Measurements from ENCODE around the gene EPB41L2.
"Not testable (repeated sequence)": the region's sequence is repeated elsewhere in the genome, so short reads cannot be mapped to it uniquely, and the experiment has no call there.

EPB41L2 gene

DNA sequence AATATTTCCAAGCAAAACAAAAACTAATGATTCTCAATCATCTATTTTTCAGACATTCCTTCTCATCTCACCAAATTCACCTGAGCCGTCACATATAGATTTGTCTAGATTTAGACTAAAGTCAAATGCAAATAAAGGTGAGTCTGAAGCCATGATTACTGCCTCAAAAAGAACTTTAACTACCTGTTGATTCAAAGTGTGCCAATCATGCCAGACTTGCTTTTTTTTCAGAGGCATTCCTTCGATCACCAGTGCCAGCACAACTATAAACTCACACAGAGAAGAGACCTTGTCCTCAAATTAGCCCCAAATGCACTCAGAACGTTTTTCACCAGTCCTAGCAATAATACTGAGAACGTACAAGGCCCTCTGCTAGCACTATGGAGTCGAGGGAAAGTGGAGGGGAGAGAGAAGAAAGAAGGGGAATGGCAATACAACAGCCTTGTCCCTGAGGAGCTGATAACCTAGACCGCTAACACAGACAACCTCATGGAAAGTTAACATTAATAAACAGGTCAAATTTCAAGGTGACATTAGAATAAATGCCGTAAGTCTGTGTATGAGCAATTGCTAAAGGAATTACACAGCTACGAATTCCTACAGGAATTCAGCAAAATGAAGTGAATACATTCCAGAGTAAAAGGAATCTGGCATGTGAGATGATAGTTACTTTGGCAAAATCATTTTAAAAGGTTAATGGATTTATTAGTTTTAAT, 60.9 kb downstream of the EPB41L2 start:
- no peak for DNase-seq

DNA sequence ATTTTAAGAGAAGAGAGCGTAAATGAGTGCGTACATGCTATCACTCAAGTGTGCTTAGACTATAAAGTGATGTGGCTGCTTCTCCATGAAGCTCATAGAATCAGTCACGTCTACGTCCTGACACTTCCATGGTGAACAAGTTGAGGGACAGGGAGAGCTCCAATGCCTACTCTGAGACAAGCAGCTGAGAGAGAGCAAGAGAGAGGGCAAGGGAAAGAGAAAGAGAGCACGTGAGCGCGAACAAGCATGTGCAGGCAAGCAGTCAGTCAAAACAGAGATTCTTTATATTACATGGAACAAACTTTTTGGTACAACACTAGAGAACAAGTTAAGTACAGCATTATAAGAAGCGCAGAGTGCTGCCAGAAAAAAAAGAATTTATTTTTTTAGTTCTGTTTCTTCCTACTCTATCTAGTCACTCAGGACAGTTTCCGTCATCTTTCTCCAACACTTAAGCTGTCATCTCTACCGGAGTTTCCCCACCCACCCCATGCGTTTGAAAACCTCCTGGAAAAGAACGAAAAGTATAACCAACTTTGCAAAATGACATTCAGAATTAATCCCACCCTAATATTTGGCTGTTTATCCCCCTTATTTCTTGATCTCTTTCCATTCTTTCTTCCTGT, 61.8 kb downstream of the EPB41L2 start:
- DNase-seq: no peak

DNA sequence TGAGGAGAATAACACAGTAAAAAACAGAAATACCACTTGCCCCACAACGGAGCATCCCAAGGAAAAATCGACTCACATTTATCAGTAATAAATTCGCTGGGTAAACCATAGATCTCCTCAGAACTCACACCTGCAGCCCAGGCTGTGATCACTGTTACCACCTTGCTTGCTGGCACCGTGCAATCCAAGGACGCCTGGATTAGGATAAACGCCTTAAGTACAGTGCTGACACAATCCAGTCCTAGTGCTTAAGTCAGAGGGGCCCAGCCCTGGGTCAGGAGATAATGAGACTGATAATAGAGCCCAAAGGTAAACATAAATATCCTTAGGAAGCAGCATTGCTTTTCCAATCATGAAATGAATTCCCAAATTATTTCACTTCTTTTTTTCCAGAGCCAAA, 62.5 kb downstream of the EPB41L2 start:
- no peak for DNase-seq

DNA sequence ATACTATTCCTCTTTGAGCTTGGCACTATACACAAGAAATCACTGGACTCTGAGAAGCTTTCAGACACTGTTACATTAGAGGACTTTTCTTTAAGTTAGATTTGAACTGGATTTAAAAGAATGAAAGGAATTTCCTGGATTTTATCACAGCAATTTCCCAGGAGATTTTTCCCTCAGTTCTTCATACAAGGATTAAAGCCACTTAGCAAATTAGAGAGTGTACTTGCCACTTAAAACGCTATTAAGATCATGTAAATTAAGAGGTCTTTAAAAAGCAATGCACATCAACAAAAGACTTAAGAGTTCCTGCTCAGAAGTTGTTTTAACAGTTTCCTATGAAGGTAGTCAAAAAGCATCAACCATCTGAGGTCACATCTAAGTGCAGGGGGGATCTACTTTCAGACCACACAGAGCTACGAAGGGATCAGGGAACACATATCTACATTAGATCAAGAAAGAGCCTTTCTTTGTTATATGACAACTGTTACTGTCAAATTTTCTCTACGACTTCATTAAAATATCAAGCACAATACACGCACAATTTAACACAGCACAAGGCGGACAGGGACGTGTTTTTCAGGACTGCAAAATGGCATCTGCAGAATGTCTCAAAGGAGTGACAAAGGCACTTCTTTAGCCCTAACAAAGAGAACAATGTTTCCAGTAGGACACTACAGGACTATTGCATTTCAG, 65.8 kb downstream of the EPB41L2 start:
- DNase-seq: no peak

DNA sequence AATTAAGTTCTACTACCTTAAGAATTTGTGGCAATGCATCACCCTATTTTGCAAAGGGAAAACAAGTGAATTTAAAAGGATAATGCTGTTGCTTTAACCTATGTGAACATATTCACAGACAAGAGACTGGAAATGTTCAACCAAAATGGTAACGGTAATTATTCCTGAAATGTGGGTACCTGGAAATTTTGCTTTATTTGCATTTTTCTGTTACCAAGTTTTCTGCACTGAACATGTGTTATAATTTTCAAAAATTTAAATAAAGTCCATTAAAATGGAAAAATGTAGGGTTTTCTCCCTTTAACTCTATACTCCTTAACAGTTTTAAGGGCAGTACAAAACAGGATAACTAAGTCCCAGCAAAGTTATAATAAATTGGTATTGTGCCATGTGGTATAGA, 66.4 kb downstream of the EPB41L2 start:
- no peak for DNase-seq

DNA sequence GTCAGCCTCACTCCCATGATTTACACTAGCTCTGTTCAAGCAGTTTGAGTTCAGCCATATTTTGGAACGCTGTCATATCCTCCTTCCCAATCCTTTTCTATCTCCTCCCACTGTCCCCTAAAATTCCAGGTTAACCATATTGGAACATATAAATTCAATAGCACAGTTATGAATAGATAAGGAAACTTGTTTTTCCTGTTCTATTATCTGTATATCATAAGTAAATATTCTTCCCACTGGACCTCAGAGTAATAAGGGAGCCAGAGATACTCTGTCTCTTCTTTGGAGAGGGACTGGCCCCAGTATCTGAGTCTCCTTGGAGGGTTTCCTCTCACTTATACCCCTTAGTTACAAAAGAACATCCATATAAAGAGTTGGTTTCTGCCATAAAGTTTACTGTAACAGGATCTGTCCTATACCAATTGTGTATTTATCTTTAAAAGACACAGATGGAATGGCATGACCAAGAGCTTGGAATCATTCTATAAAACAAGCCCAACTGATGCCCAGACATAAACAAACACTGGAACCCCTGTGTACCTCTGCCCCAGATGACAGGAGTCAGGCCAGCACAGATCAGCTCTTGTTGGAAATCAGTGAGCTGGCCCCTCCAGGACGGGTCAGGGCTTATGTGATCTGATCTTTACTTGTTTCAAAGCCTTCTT, 67.1 kb downstream of the EPB41L2 start:
- no peak for DNase-seq

DNA sequence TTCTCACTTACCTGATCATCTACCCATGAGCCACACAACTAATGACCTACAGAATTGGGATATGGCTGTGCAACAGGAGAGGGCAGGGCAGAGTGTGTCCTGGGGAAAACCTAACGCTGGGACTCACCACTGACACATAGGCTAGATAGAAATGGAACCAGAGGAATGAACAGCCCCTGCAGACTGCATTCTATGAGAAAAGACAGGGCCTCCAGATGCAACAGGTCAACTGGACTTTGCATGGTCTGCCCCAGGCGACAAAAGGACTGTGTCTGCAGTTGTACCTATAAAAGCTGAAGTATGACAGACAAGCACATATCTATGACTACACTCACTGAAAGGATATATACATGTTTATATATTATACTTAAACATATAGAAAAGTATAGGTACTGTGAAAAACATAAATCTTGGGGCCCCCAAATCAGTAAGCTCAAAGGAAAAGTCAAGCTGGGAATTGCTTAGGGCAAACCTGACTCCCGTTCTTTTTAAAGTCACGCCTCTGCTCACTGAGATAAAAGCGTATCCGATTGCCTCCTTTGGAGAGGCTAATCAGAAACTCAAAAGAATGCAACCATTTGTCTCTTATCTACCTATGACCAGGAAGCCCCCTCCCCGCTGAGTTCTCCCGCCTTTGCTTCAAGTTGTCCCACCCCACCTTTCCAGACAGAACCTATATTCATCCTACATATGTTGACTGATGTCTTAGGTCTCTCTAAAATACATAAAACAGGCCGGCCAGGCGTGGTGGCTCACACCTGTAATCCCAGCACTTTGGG, 68.5 kb downstream of the EPB41L2 start:
- no peak for DNase-seq

DNA sequence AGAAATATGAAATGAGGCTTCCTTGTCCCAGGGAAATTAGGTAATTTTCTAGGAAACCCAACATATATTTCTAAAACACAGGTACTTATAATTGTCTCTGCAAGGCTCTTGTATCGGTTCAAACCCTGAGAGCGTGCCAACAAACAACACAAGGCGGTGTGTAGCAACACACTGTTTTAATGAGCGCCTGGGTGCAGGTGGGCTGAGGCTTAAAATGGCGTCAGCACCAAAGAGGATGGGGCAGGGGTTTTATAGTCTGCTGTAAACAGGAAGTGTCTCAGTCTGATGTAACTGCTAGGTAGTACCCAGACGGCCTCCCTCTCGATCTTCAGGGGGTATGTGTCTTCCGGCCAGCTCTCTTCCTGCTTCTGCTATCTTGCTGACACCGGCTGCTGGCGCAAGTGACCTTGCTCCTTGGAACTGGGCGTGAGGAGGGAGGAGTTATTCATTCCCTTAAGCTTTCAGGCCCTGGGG, 69.7 kb downstream of the EPB41L2 start:
- no peak for DNase-seq

DNA sequence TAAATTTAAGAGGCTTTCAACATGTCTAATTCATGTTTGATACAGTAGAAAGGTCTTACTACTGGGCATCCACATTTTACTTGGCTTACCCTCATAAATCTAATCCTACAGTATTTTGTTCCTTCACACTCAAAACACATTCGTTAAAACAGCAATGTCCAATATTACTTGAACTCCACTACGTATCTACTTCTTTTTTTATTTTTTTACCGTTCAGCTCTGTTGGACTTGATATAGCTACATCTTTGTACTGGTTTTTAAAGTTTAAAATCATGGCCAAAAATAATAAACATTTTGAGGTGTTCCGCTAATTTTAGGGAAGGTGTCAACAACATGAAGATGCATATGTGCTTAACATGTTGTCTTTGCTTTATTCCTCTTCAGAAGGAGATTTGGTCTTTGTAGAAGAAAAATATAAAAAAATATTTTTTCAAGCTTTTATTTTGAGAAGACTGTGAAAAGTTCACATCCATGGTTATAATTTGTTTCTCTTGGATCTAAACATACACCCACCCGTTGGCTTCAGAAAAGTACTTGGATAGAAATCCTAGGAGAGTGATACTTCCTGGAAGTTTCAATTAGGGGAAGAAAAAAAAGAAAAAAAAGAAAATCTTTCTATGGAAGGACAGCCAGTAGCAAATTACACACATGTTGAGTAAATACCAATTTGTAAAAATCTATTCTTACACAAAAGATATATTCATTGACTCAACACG, 71.5 kb downstream of the EPB41L2 start:
- DNase-seq: no peak

DNA sequence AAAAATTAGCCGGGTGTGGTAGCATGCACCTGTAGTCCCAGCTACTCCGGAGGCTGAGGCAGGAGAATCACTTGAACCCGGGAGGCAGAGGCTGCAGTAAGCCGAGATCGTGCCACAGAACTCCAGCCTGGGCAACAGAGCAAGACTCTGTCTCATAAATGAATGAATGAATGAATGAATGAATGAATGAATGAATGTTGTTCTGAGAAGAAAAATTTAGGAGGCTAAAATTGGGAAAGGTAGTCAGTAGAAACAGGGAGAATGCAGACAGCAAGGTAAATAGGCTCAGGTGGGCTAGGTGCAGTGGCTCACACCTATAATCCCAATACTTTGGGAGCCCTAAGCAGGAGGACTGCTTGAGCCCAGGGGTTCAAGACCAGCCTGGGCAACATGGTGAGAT, 75.5 kb downstream of the EPB41L2 start:
- not testable (repeated sequence) for DNase-seq

DNA sequence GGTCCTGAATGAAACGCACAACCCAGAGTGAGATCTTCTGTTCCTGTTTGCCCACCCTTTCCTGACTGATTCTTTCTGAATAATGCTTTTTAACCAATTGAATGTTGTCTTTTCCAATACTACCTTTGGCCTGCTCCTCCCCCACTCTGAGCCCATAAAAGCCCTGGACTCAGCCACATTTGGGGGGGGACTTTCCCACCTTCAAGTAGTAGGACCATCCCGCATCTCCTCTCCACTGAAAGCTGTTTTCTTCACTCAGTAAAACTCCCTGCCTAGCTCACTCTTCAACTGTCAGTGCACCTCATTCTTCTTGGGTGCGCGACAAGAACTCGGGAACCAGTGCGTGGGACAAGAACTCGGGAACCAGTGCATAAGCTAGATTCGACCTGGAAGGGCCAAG, 77.9 kb downstream of the EPB41L2 start:
- no peak for DNase-seq

DNA sequence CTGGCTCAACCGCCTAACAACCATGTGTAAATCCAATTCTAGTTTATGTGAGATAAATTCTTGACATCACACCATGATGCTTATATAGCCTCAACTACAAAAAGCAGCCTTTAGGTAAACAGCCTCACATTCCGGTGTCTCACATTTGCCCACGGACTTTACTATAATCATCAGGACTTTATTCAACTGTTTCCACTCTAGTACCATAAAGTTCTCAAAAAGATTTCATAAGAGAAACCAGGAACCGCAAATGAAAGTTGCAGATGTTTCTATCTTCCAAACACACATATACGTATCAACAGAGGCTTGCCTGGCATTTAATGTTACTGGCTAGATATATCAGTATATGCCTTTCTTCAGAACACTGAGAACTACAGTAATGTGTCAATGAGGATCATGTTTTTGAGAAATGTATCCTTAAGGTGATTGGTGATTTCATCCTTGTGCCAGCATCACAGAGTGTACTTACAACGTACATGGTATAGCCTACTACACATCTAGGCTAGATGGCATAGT, 80.0 kb downstream of the EPB41L2 start:
- no peak for DNase-seq

DNA sequence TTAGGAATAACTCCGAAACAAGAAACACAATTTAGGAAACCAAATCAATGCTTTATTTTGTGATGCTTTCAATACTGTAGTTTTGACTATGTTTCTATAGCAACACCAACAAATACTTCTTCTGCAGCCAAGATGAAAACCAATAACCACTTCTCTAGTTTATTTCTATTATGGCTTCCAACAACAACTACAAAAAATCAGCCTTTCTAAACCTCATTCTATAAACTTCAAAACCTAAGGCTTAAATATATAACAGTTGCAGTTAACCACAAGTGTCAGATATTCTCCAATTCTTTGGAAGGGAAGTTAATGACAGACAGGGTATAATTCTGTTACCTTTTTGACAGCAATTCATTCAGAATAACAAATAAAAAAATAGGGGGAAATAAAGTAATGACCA, 80.9 kb downstream of the EPB41L2 start:
- DNase-seq: no peak

DNA sequence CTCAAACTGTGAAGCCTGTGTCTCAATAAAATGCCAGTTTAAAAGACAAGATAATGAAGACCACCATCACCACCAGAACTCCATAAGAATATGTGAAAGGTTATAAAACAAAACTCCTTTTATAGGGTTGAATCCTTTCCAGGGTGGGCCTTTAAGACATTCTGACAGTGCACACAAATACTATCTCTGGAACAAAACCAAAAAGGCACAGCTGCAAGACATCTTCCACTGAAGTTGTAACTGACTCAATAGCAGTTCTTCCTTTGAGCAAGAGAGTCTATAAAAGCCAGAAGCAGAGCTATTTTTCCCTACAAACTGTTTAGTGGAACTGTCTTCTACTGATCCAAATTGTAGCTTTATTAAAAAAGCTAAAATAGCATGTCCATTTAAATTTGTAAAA, 81.6 kb downstream of the EPB41L2 start:
- no peak for DNase-seq

DNA sequence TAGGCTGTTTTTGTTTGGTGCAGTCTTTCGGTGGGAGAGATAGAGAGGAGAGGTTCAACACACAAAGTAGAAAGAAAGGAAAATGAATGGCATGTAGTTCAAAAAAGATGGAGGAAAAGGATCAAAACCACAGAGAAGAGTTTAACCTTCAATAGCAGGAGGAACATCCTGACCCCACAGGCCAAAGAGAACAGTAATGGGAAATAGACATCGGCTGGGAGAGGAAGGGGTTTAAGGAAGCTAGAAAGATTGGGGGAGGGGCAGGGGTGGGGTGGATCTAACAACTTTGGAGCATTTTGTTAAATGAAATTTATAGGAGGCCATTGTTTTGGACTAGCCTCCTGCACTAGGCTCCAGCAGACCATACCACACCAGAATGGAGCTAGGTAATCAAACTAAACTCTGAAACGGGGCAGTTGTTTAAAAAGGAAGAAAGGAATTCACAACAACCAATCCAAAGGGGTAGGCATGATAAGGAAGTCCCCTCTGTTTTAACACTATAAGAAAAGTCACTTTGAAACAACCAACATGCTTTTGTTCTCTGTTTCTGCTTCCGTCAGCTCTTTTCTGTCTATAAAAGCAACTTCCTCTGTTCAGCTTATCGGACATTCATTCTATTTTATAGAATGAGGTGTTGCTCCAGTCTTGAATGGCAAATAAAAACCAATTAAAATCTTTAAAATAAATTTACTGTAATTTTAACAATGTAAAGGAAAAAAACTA, 82.6 kb downstream of the EPB41L2 start:
- no peak for DNase-seq

DNA sequence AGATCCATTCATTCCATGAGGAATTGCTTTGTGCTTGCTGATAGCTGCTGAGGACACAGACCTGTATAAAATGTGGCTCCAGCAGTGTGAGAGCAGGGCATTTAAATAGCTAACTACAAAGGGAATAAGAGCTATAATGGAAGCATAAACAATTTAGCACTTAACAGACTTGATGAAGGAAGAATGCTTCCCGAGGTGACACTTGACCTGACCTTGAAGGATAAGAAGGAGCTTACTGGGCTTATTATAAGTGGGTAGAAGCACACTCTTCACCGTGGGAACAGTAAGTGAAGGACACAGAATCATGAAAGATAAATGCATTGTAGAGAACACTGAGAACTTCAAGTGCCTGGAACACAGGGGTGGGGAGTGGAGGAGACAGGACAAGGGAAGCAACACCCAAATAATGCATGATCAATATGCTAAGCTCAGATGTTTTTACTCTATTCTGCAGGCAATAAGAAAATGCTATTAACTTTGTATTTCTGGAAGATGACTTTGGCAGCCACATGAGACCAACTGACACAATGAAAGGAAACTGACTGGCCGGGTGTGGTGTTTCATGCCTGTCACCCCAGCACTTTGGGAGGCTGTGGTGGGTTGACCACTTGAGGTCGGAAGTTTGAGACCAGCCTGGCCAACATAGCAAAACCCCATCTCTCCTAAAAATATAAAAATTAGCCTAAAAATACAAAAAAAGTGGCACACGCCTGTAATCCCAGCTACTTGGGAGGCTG, 84.2 kb downstream of the EPB41L2 start:
- no peak for DNase-seq

DNA sequence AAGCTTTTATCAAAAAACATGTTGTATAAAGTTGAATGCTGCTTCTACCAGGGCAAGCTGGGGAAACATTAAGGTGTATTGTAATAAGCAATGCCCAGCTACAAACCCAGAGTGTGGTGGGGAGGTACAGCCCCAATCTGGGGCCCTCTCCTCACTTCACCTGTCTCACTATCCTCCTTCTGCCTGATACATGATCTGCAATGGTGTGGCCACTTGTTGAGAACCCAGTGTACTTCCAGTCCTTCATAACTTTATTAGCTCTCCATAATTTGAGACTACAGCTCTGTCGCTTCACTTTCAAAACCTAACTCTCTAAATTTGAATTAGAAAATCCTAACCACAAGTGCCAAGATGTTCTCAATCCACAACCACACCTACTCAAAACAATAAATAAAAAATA, 84.9 kb downstream of the EPB41L2 start:
- no peak for DNase-seq

DNA sequence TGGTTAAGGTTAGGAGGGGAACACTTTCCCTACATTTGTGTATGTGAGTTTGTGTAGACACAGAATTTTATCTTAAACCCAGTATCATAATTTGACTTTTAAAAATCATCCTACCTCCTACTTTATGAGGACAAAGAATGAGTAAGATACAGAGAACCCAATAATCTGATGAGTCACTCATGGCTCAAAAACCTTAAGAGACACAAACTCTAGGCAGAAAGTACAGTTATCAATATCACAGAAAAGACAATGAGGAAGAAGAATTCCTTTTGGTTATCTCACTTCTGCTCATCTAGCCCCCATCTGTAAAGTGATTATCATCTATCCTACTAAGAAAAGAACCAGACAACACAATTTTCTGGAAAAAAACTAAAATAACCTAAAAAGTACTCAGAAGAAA, 87.7 kb downstream of the EPB41L2 start:
- DNase-seq: no peak

DNA sequence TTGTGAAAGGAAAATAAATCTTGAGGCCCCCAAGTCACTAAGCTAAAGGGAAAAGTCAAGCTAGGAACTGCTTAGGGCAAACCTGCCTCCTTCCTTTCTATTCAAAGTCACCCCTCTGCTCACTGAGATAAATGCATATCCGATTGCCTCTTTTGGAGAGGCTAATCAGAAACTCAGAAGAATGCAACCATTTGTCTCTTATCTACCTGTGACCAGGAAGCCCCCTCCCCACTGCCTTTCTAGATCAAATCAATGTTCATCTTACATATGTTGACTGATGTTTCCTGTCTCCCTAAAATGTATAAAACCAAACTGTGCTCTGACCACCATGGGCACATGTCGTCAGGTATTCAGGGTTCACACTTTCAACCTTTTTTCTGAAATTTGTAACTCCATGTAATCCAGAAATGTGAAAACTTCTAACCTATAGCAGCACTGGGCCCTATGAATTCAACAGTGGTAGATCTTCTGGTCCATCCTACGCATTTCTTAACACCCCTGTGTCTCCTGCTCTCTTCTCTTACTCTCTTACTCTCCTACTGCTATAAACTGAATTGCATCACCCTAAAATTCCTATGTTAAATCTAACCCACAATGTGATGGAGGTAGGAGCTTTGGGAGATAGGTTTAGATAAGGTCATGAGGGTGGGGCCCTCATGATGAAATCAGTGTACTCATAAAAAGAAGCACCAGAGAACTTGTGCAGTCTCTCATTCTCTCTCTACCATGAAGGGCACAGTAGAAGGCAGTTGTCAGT, 89.3 kb downstream of the EPB41L2 start:
- DNase-seq: no peak

DNA sequence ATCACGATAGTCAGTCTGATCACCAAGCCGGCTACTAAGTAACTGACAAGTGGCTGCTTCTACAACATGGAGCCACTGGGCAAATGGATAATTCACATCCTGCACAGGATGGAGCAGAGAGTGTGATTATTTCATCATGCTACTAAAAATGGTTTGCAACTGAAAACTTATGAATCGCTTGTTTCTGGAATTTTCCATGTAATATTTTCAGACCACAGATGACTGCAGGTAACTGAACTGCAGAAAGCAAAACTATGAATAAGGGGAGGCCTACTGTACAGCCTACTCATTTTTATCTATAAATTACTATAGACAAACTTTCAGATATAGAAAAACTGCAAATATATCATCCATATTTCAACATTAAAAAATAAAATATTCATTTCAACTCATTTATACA, 91.5 kb downstream of the EPB41L2 start:
- no peak for DNase-seq

Data from KG1 (cell line).